ENCODE measurements around the gene AMBN. TPM values are rescaled to one million over a fixed set of nuclear protein-coding genes. Genes with fewer than 3 reads are reported as not detected.

The AMBN gene
- total RNA-seq, 1 experiment from 2014 or later = not detected

DNA sequence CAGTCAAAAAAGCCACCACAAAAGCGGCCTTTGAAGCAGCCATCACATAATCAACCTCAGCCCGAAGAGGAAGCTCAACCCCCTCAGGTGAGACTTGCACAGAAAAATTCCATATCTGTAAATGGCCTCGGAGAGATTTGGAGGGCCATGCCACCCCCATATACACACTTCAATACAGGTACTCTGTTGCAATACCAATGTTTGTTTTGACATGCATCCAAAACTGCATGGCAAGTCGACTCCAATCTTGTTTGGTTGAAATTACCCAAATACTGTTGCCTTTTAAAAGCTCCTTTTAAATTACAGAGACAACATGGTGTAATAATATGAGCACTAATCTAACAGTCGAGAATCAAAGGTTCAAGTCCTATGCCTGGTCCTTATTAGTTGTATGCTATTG, 42.4 kb downstream of the AMBN start:
- no peaks in the 10 kb centered on the region for H3K4me1 ChIP-seq (ENCODE audit: control insufficient read depth, insufficient read depth, low read length)
- TF ChIP-seq, protein P1, sequence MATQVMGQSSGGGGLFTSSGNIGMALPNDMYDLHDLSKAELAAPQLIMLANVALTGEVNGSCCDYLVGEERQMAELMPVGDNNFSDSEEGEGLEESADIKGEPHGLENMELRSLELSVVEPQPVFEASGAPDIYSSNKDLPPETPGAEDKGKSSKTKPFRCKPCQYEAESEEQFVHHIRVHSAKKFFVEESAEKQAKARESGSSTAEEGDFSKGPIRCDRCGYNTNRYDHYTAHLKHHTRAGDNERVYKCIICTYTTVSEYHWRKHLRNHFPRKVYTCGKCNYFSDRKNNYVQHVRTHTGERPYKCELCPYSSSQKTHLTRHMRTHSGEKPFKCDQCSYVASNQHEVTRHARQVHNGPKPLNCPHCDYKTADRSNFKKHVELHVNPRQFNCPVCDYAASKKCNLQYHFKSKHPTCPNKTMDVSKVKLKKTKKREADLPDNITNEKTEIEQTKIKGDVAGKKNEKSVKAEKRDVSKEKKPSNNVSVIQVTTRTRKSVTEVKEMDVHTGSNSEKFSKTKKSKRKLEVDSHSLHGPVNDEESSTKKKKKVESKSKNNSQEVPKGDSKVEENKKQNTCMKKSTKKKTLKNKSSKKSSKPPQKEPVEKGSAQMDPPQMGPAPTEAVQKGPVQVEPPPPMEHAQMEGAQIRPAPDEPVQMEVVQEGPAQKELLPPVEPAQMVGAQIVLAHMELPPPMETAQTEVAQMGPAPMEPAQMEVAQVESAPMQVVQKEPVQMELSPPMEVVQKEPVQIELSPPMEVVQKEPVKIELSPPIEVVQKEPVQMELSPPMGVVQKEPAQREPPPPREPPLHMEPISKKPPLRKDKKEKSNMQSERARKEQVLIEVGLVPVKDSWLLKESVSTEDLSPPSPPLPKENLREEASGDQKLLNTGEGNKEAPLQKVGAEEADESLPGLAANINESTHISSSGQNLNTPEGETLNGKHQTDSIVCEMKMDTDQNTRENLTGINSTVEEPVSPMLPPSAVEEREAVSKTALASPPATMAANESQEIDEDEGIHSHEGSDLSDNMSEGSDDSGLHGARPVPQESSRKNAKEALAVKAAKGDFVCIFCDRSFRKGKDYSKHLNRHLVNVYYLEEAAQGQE (IDR thresholded peaks at IDR 0.05; ENCODE audit: insufficient read depth in 1 of 2, low read depth in 2 of 2, low read length in 1 of 2) = no peak
- TF ChIP-seq, protein P2, sequence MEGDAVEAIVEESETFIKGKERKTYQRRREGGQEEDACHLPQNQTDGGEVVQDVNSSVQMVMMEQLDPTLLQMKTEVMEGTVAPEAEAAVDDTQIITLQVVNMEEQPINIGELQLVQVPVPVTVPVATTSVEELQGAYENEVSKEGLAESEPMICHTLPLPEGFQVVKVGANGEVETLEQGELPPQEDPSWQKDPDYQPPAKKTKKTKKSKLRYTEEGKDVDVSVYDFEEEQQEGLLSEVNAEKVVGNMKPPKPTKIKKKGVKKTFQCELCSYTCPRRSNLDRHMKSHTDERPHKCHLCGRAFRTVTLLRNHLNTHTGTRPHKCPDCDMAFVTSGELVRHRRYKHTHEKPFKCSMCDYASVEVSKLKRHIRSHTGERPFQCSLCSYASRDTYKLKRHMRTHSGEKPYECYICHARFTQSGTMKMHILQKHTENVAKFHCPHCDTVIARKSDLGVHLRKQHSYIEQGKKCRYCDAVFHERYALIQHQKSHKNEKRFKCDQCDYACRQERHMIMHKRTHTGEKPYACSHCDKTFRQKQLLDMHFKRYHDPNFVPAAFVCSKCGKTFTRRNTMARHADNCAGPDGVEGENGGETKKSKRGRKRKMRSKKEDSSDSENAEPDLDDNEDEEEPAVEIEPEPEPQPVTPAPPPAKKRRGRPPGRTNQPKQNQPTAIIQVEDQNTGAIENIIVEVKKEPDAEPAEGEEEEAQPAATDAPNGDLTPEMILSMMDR (IDR thresholded peaks at IDR 0.05) = no peak
- no peak for TF ChIP-seq POLR2AphosphoS5 (IDR thresholded peaks at IDR 0.05; ENCODE audit: low read depth, low read length)
- TF ChIP-seq SIN3A (IDR thresholded peaks at IDR 0.05; ENCODE audit: borderline replicate concordance, insufficient read depth, low read depth, low read length) = no peak
- in situ Hi-C loops (cut with HindIII; ENCODE audit: low pct_unique_long_range_greater_than_20kb, low sequenced_read_pairs) (no loop called here), intact Hi-C loops (cut with micrococcal nuclease; ENCODE audit: unreplicated experiment) (no loop called here)
- ATAC-seq (no peak), DNase-seq (ENCODE audit: low read depth, low spot score) (no peak)
- H3K27ac ChIP-seq (ENCODE audit: low read length) = no peak overlapping the region
- no peaks in the 10 kb centered on the region for H3K27me3 ChIP-seq (ENCODE audit: control insufficient read depth, insufficient read depth, low read length)
- ChIA-PET POLR2A (no interaction called here), CTCF (interaction anchor here (0.6 kb wide), 1 partner anchor 18 kb away, joined by 3 read pairs; no protein-coding TSS in a partner anchor)
- H3K4me3 ChIP-seq (ENCODE audit: low read depth in 2 of 2, low read length in 2 of 2) = no peak overlapping the region
- H3K36me3 ChIP-seq (ENCODE audit: control insufficient read depth, insufficient read depth, low read length) = no peaks in the 10 kb centered on the region
- no TSS peak for BruUV-seq (replicated peaks)
- no peaks in the 10 kb centered on the region for H3K9me3 ChIP-seq (ENCODE audit: control insufficient read depth, insufficient read depth, low read depth, low read length)

DNA sequence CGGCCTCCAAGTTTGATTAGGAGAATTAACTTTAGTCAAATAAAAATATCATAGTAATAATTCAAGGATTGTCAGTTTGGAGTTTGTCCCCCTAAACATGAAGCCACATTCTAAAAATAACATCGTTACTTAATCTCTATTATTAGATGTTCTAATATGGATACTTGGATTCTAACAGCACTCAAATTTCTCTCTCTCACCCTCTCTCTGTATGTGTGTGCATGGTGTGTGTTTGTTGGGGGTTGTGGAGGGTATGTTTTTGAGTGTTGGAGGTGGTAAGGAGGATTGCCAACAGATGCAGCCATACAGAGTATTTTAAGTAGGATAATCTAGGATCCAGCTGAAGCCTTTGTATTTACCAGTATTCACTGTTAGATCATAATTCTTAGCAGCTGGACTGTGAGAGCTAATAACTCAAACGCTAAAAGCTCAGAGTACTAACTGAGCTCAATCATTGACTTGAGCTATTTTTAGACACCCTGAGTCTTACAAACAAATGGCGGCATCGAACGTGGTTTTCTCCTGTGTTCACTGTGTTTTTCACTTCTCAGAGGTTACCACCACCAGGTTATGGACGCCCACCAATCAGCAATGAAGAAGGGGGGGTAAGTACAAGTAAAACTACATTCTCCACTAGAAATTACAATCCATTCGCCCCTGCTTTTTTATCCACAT, 45.3 kb downstream of the AMBN start:
- in situ Hi-C loops (cut with HindIII; ENCODE audit: low pct_unique_long_range_greater_than_20kb, low sequenced_read_pairs) = no loop called here
- Histone ChIP-seq H3K27ac (ENCODE audit: low read length) (no peak overlapping the region), H3K4me3 (ENCODE audit: low read depth in 2 of 2, low read length in 2 of 2) (no peak overlapping the region), H3K9me3 (ENCODE audit: control insufficient read depth, insufficient read depth, low read depth, low read length) (no peaks in the 10 kb centered on the region), H3K27me3 (ENCODE audit: control insufficient read depth, insufficient read depth, low read length) (no peaks in the 10 kb centered on the region), H3K4me1 (ENCODE audit: control insufficient read depth, insufficient read depth, low read length) (no peaks in the 10 kb centered on the region), H3K36me3 (ENCODE audit: control insufficient read depth, insufficient read depth, low read length) (no peaks in the 10 kb centered on the region)
- ChIA-PET POLR2A (no interaction called here), CTCF (interaction anchor here (0.7 kb wide), 1 partner anchor 186 kb away, joined by 11 read pairs; no protein-coding TSS in a partner anchor)
- TF ChIP-seq, protein P1 (IDR thresholded peaks at IDR 0.05; ENCODE audit: insufficient read depth in 1 of 2, low read depth in 2 of 2, low read length in 1 of 2) = no peak
- TF ChIP-seq POLR2AphosphoS5 (IDR thresholded peaks at IDR 0.05; ENCODE audit: low read depth, low read length) (no peak), SIN3A (IDR thresholded peaks at IDR 0.05; ENCODE audit: borderline replicate concordance, insufficient read depth, low read depth, low read length) (no peak)
- DNase-seq (ENCODE audit: low read depth, low spot score) (no peak), ATAC-seq (no peak)
- no TSS peak for BruUV-seq (replicated peaks)
- intact Hi-C loops (cut with micrococcal nuclease; ENCODE audit: unreplicated experiment) = no loop called here

All from Panc1 (cell line).